GM20000 (cell line): ENCODE results near the gene PSMD1.
"Not testable (repeated sequence)": the region's sequence is repeated elsewhere in the genome, so short reads cannot be mapped to it uniquely, and the experiment has no call there.

Source experiments
- DNase-seq: peaks from one replicate; pipeline ENCODE4 v3.0.0; 2012; ENCODE audit warnings: low spot score
- CTCF ChIP-seq: IDR thresholded peaks from 2 replicates; pipeline ENCODE4 v1.5.1; 2012; ENCODE audit warnings: mild to moderate bottlenecking, control low read depth; ENCODE audit errors: extremely low read depth, missing control alignments

Gene PSMD1

GRCh38 chr2:231130336-231131056 lies 73.8 kb downstream of the PSMD1 start:
- no peak for TF ChIP-seq CTCF
- no peak for DNase-seq

- no peak for DNase-seq
- TF ChIP-seq CTCF: no peak
Measured at GRCh38 chr2:231132129-231132528, 75.5 kb downstream of the PSMD1 start.

GRCh38 chr2:231133365-231134099 lies 76.9 kb downstream of the PSMD1 start:
- TF ChIP-seq CTCF: no peak
- DNase-seq: no peak

- TF ChIP-seq CTCF: no peak
- DNase-seq: no peak
Measured at GRCh38 chr2:231134910-231135655, 78.4 kb downstream of the PSMD1 start.

- TF ChIP-seq CTCF: no peak
- no peak for DNase-seq
Measured at GRCh38 chr2:231138699-231139098, 82.0 kb downstream of the PSMD1 start.

GRCh38 chr2:231139796-231140195 lies 83.1 kb downstream of the PSMD1 start:
- TF ChIP-seq CTCF: no peak
- DNase-seq: no peak

- not testable (repeated sequence) for DNase-seq
Measured at GRCh38 chr2:231140808-231141207, 84.1 kb downstream of the PSMD1 start.
